GM21717 (cell line): ENCODE measurements around the gene CDV3.
A peak's percentile ranks its signal among the peaks of the same experiment; 100 is the strongest.

Experiments used
- ATAC-seq: cut with Tn5 transposase; IDR thresholded peaks from one replicate; pipeline ENCODE4 v1.9.1; 2021; ENCODE audit warnings: mild to moderate bottlenecking, moderate library complexity; ENCODE audit not compliant: unreplicated experiment

Gene CDV3

GRCh38 chr3:133600572-133601081 lies 27.1 kb downstream of the CDV3 start:
- no peak for ATAC-seq

GRCh38 chr3:133606342-133606741 lies 32.9 kb downstream of the CDV3 start:
- ATAC-seq, result no peak

- ATAC-seq, result no peak
Measured at GRCh38 chr3:133606902-133607301, 33.4 kb downstream of the CDV3 start.

GRCh38 chr3:133607816-133608215 lies 34.3 kb downstream of the CDV3 start:
- no peak for ATAC-seq

- no peak for ATAC-seq
Measured at GRCh38 chr3:133608388-133608787, 34.9 kb downstream of the CDV3 start.

- ATAC-seq, result no peak
Measured at GRCh38 chr3:133610031-133610430, 36.5 kb downstream of the CDV3 start.

- no peak for ATAC-seq
Measured at GRCh38 chr3:133611534-133611933, 38.0 kb downstream of the CDV3 start.

GRCh38 chr3:133620066-133620784 lies 46.7 kb downstream of the CDV3 start:
- ATAC-seq, result peak; percentile 98

- ATAC-seq, result no peak
Measured at GRCh38 chr3:133627789-133628188, 54.3 kb downstream of the CDV3 start.

- ATAC-seq, result no peak
Measured at GRCh38 chr3:133629146-133629545, 55.7 kb downstream of the CDV3 start.

GRCh38 chr3:133633439-133633838 lies 60.0 kb downstream of the CDV3 start:
- no peak for ATAC-seq
